NCI-H2227 treated with DMSO at 0.1 percent for 48 hours (cell line): ENCODE results near the gene RPL27A.

ENCODE experiments used
- DNase-seq: peaks from one replicate; lab custom pipeline; 2025; lab: John Stamatoyannopoulos, UW

The RPL27A gene

GRCh38 chr11:8721609-8722500 lies 39.3 kb downstream of the RPL27A start:
- DNase-seq: no peak

DNA sequence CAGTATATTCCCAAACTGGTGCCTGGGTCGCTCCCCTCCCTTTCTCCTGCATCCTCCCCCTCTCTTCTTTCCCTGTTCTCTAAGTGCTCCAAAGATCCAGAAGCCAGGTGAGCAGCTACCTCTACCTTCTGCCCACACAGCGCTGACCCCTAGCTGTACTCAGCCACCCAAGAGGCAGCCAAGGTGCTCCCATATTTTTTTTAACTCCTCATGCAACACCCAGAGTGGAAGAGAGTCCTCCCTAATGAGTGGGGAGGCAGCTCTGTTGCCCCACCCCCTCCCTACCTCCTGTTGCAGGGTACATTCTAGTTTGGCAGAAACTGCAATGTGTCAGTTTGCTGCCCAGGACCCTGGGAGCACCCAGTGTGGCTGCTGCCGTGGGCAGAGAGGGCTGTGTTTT lies 40.2 kb downstream of the RPL27A start:
- no peak for DNase-seq

DNA sequence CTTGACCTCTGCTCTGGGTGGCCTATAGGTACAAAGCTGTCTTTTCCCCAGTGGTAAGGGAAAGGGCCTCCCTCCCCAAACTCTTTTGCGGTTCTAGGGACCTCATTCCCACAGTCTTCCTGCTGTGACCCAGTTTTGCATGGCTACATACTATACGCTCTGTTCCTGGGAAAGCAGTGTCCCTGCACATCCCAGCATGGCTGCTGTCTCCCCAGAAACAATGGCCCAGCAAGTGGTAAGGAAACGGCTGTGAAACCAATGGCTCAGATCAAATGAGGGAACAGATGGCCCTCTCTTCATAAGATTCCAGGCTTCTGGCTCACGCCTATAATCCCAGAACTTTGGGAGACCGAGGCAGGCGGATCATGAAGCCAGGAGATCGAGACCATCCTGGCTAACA lies 41.1 kb downstream of the RPL27A start:
- no peak for DNase-seq

DNA sequence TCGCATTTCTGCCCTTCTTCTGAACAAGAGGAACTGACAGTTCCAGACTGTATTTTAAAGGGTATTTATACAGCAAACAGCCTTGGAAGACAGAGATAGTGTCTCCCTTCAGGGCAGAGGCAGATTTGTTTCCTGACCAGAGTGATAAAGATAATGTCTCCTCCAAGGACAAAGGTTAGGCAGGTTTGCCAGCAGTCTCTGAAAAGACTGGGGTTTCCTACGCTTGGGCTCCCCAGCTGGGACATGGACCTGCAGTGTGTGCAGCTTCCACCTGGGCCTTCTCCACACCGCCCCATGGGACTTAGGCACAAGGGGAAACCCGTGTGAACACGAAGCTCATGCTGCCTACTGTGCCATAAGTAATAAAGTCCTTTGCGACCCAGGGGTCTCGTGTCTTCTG lies 42.1 kb downstream of the RPL27A start:
- no peak for DNase-seq

- no peak for DNase-seq
These were observed 43.8 kb downstream of the RPL27A start for GRCh38 chr11:8726395-8726794.

- DNase-seq: no peak
These were observed 46.0 kb downstream of the RPL27A start for GRCh38 chr11:8728563-8728962.

DNA sequence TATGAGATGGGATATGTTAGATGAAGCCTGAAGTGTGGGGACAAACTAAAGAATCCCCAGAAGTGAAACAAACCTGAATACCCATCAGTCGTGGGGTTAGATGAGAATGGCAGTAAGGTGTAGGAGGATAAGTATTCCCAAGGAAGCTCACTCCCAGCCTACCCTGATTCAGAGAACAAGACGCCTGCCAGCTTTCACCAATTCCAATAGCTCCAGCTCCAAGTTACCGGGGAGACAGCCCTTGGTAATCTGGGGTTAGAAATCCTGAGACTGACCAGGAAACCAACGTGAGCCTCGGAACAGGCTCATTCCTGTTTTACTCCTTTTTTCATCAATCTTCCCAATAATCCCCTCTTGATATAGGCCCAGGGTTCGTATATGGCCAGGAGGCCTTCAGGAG lies 46.5 kb downstream of the RPL27A start:
- DNase-seq: no peak

- DNase-seq: no peak
These were observed 47.5 kb downstream of the RPL27A start for GRCh38 chr11:8729837-8730696.

- DNase-seq: no peak
These were observed 48.1 kb downstream of the RPL27A start for GRCh38 chr11:8730697-8731020.

GRCh38 chr11:8731647-8732323 lies 49.2 kb downstream of the RPL27A start:
- no peak for DNase-seq

GRCh38 chr11:8732324-8732670 lies 49.7 kb downstream of the RPL27A start:
- DNase-seq: no peak

DNA sequence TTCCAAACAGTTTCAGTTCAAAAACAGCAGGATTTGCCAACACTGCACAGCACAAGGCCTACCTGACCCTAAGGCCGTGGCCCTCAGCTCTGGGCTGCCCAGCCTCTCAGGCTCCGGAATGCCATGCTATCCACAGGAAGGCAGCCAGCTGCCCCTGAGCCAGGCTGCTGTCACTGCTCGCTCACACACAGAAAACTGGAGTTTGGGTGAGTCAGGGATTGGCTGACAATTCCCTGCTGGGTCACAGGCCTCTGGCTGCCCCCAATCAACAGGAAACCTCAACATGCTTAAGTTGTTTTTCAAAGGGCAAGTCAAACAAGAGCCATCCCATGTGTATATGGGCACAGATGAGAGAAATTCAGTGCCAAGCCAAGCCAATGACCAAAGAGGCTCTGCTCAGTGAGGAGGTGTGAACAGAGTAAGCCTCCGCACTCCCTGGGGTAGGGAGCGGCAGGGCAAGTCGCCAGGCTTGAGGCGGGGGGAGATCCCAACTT lies 50.2 kb downstream of the RPL27A start:
- DNase-seq: no peak

DNA sequence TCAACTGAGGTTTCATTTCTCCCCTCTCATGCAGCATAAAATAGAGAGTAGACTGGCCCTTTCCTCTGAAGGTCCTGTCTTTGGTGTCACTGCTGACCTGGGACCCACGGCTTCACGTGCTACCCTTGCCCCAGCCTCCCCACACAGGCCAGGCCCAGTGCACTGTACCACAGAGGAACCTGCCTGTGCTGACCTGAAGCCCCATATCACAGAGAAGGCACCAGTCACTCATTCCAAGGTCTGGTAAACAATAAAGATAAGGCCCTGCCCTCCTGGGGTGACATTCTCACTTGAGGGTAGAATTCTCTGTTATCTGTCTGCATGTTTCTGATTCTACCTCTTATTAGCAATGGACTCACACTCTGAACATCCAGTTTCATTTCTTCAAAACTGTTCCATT lies 51.3 kb downstream of the RPL27A start:
- no peak for DNase-seq

DNA sequence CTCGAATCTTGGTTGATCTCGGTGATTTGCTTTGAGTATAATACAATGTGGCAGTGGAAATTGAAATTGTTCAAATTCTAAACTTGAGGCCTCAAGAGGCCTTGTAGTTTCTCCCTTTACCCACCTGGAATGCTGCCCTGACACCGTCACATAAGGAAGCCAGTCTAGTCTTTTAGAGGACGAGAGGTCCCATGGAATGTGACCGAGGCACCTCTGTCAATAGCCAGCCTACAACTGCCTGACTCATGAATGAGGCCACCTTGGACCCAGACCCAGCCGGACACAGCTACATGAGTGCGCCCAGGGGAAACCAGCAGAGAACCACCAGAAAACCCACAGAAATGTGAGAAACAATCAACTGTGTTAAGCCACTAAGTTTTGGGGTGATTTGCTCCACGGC lies 52.5 kb downstream of the RPL27A start:
- DNase-seq: no peak

- no peak for DNase-seq
These were observed 56.8 kb downstream of the RPL27A start for GRCh38 chr11:8739309-8739793.
